PC-9 (cell line): Measurements from ENCODE around the gene PPL. TPM values are rescaled to one million over a fixed set of nuclear protein-coding genes. Genes with fewer than 3 reads are reported as not detected.

ENCODE experiments used
- BruUV-seq: library from RNA; stranded (reverse); fragments of 400-500 nt; replicated peaks from 2 replicates; lab custom pipeline; 2021; lab: Mats Ljungman, UMichigan
- CTCF ChIA-PET: fragments of 300-600 bp; sonication (Branson Sonifier 250); formaldehyde crosslinking; loops from one replicate; lab custom pipeline; 2022; ENCODE audit warnings: antibody characterized with exemption; lab: Charles Lee
- POLR2A ChIA-PET: fragments of 300-600 bp; sonication (Branson Sonifier 250); formaldehyde crosslinking; loops from one replicate; lab custom pipeline; 2022; ENCODE audit warnings: antibody characterized with exemption; ENCODE audit not compliant: unreplicated experiment; lab: Charles Lee
- DNase-seq, 2 experiments: peaks; one replicate each; pipeline versions ENCODE4 v3.0.0 to v3.0.0-alpha.2; 2015 to 2022; ENCODE audit warnings: mixed read lengths in 1 of 2
- H2AFZ ChIP-seq: fragments of 200-600 bp; sonication (generic); 2 replicates; pipeline ENCODE4 v1.8.1; 2017; ENCODE audit warnings: antibody characterized with exemption
- H3F3A ChIP-seq: fragments of 200-600 bp; sonication (generic); 2 replicates; pipeline ENCODE4 v1.8.1; 2017; ENCODE audit warnings: antibody characterized with exemption, mild to moderate bottlenecking, low read depth; ENCODE audit not compliant: insufficient read depth
- H3K27ac ChIP-seq: fragments of 200-600 bp; sonication (generic); 2 replicates; pipeline ENCODE4 v1.6.1; 2016; ENCODE audit warnings: mixed run types
- H3K27me3 ChIP-seq: fragments of 200-600 bp; sonication (generic); 2 replicates; pipeline ENCODE4 v1.6.1; 2016; ENCODE audit warnings: low read depth, mixed run types; ENCODE audit not compliant: insufficient read depth
- H3K36me3 ChIP-seq: fragments of 200-600 bp; sonication (generic); 2 replicates; pipeline ENCODE4 v1.6.1; 2016; ENCODE audit warnings: low read depth, mixed run types
- H3K4me1 ChIP-seq: fragments of 200-600 bp; sonication (generic); replicated peaks from 2 replicates; pipeline ENCODE4 v1.6.1; 2016; ENCODE audit warnings: mixed run types; ENCODE audit not compliant: insufficient read depth
- H3K4me2 ChIP-seq: fragments of 200-600 bp; sonication (generic); 2 replicates; pipeline ENCODE4 v1.6.1; 2017; ENCODE audit warnings: mixed run types
- H3K4me3 ChIP-seq: fragments of 200-600 bp; sonication (generic); 2 replicates; pipeline ENCODE4 v1.6.1; 2016; ENCODE audit warnings: mixed run types
- H3K79me2 ChIP-seq: fragments of 200-600 bp; sonication (generic); 2 replicates; pipeline ENCODE4 v1.6.1; 2017; ENCODE audit warnings: low read depth, mixed run types
- H3K9me2 ChIP-seq: fragments of 200-600 bp; sonication (generic); 2 replicates; pipeline ENCODE4 v1.8.1; 2017; ENCODE audit warnings: mild to moderate bottlenecking; ENCODE audit not compliant: insufficient read depth
- H3K9me3 ChIP-seq: fragments of 200-600 bp; sonication (generic); 2 replicates; pipeline ENCODE4 v1.8.1; 2016; ENCODE audit warnings: low read depth; ENCODE audit not compliant: insufficient read depth
- H4K20me1 ChIP-seq: fragments of 200-600 bp; sonication (generic); 2 replicates; pipeline ENCODE4 v1.8.1; 2017; ENCODE audit not compliant: insufficient read depth
- CTCF ChIP-seq: fragments of 200-600 bp; sonication (generic); conservative IDR thresholded peaks from 2 replicates; pipeline ENCODE4 v1.6.1; 2017; ENCODE audit warnings: mixed run types, antibody characterized with exemption, mild to moderate bottlenecking, moderate library complexity
- EZH2 ChIP-seq: fragments of 200-600 bp; sonication (generic); IDR thresholded peaks from 2 replicates; pipeline ENCODE4 v1.8.0; 2017; ENCODE audit warnings: antibody characterized with exemption, low read depth
- intact Hi-C: fragments of 100-400 bp; cut with micrococcal nuclease; formaldehyde crosslinking; loops from one replicate; pipeline ENCODE4 v1.10.0; 2022; ENCODE audit not compliant: unreplicated experiment
- total RNA-seq: library from RNA; stranded (reverse); gene quantifications from 2 replicates; pipeline ENCODE4 v1.2.3, GENCODE V29; 2021

The PPL gene
- total RNA-seq, 1 experiment from 2014 or later, result 187 TPM

- no TSS peak for BruUV-seq
- Histone ChIP-seq H3K27me3 (no peaks in the 10 kb centered on the region), H4K20me1 (peaks cover 12% of the 10 kb centered on the region), H3K4me3 (no peak overlapping the region), H3K4me1 (peaks cover 20% of the 10 kb centered on the region), H3K4me2 (no peak overlapping the region), H3K27ac (no peak overlapping the region), H3K9me3 (no peaks in the 10 kb centered on the region), H3F3A (peaks cover 19% of the 10 kb centered on the region; the same call in 1 of the 2 replicates), H3K9me2 (no peaks in the 10 kb centered on the region), H3K36me3 (peaks cover 21% of the 10 kb centered on the region), H2AFZ (no peak overlapping the region), H3K79me2 (peaks cover 27% of the 10 kb centered on the region)
- CTCF ChIA-PET, result no interaction called here
- POLR2A ChIA-PET, result no interaction called here
- TF ChIP-seq CTCF (no peak), EZH2 (no peak)
- intact Hi-C loops, result no loop called here
- no peak for DNase-seq
Observed at GRCh38 chr16:4855804-4856203, 81.1 kb downstream of the PPL start.

GRCh38 chr16:4855371-4855770, 81.6 kb downstream of the PPL start:
- Histone ChIP-seq H2AFZ (no peak overlapping the region), H3K9me3 (no peaks in the 10 kb centered on the region), H3K4me3 (no peak overlapping the region), H3K79me2 (peaks cover 31% of the 10 kb centered on the region), H3K4me2 (no peak overlapping the region), H3K27me3 (no peaks in the 10 kb centered on the region), H3K4me1 (peaks cover 23% of the 10 kb centered on the region), H4K20me1 (peaks cover 12% of the 10 kb centered on the region), H3K9me2 (no peaks in the 10 kb centered on the region), H3F3A (peaks cover 21% of the 10 kb centered on the region; the same call in 1 of the 2 replicates), H3K27ac (no peak overlapping the region), H3K36me3 (peaks cover 20% of the 10 kb centered on the region)
- DNase-seq, result no peak
- ChIA-PET POLR2A (no interaction called here), CTCF (no interaction called here)
- intact Hi-C loops, result no loop called here
- no peak for TF ChIP-seq CTCF
- no peak for TF ChIP-seq EZH2
- BruUV-seq, result no TSS peak

GRCh38 chr16:4852221-4852872, 84.6 kb downstream of the PPL start:
- Histone ChIP-seq H3K79me2 (peaks cover 59% of the 10 kb centered on the region), H4K20me1 (peaks cover 26% of the 10 kb centered on the region), H3K36me3 (peaks cover 5% of the 10 kb centered on the region), H3K4me2 (peak overlapping the region; percentile 29), H3K9me3 (no peaks in the 10 kb centered on the region), H3K9me2 (no peaks in the 10 kb centered on the region), H3F3A (peaks cover 26% of the 10 kb centered on the region), H2AFZ (no peak overlapping the region), H3K27ac (peak overlapping the region; percentile 63), H3K4me3 (no peak overlapping the region), H3K27me3 (no peaks in the 10 kb centered on the region), H3K4me1 (peaks cover 43% of the 10 kb centered on the region)
- no peak for TF ChIP-seq EZH2
- no peak for TF ChIP-seq CTCF
- BruUV-seq, result no TSS peak
- intact Hi-C loops, result no loop called here
- ChIA-PET CTCF (no interaction called here), POLR2A (no interaction called here)
- DNase-seq, result peak in 1 of 2 experiments; percentile 40
